K562 (cell line): Measurements from ENCODE around the gene SLC12A4. TPM values are rescaled to one million over a fixed set of nuclear protein-coding genes. Genes with fewer than 3 reads are reported as not detected.

Source experiments
- ATAC-seq: fragments of 200-7000 bp; cut with Tn5 transposase; 3 replicates; pipeline ENCODE4 v1.9.1; 2020; ENCODE audit warnings: moderate library complexity
- BruUV-seq: library from RNA; stranded (reverse); fragments of 400-500 nt; replicated peaks from 2 replicates; lab custom pipeline; 2021; lab: Mats Ljungman, UMichigan
- CTCF ChIA-PET: fragments of 300-600 bp; formaldehyde crosslinking; extraction: SDS; loops from one replicate; lab custom pipeline; 2021; ENCODE audit warnings: low intra/inter-chr PET ratio; lab: Yijun Ruan, JAX
- POLR2A ChIA-PET: fragments of 300-600, 350-650 bp; sonication (Branson Sonifier 250); formaldehyde crosslinking; extraction: SDS; loops from one replicate; lab custom pipeline; 2021; ENCODE audit warnings: antibody characterized with exemption, inconsistent platforms; lab: Yijun Ruan, JAX
- DNase-seq, 4 experiments: peaks; one replicate each; pipeline versions ENCODE4 v3.0.0 to v3.0.0-alpha.2; 2011 to 2018; ENCODE audit warnings: low spot score in 3 of 4, mixed read lengths in 3 of 4; ENCODE audit errors: extremely low read depth in 1 of 4
- FAIRE-seq: peaks from 2 replicates; lab custom pipeline; 2011; peaks lifted over from hg19 to GRCh38; lab: Jason Lieb, UNC
- H2AFZ ChIP-seq: 2 replicates; pipeline ENCODE4 v1.6.0; 2011; ENCODE audit warnings: low read depth, low read length, control low read depth, inconsistent platforms
- H3K27ac ChIP-seq: fragments of 200-600 bp; 3 replicates; pipeline ENCODE4 v1.8.0; 2011; ENCODE audit warnings: low read depth, mild to moderate bottlenecking, control low read depth, inconsistent platforms, low read length, moderate library complexity, mixed read lengths; ENCODE audit errors: extremely low read depth
- H3K27me3 ChIP-seq, 2 experiments: fragments of 300-600 bp in 1 of 2; 2 replicates in 1 of 2; 3 replicates in 1 of 2; pipeline versions ENCODE4 v1.6.0 to v1.8.0; 2011; ENCODE audit warnings: inconsistent platforms in 2 of 2, low read length in 2 of 2, mild to moderate bottlenecking in 1 of 2, mixed read lengths in 1 of 2, moderate library complexity in 1 of 2; ENCODE audit not compliant: control insufficient read depth in 2 of 2, insufficient read depth in 2 of 2
- H3K36me3 ChIP-seq: fragments of 300-600 bp; 3 replicates; pipeline ENCODE4 v1.8.0; 2011; ENCODE audit warnings: mild to moderate bottlenecking, low read length, inconsistent platforms; ENCODE audit not compliant: control insufficient read depth, insufficient read depth
- H3K4me1 ChIP-seq, 2 experiments: fragments of 200-600 bp in 1 of 2; replicated peaks in 1 of 2; 2 replicates in 1 of 2; 3 replicates in 1 of 2; pipeline versions ENCODE4 v1.5.1 to v1.8.0; 2011; ENCODE audit warnings: inconsistent platforms in 2 of 2, low read length in 2 of 2, mild to moderate bottlenecking in 1 of 2, mixed read lengths in 1 of 2, moderate library complexity in 1 of 2; ENCODE audit not compliant: control insufficient read depth in 2 of 2, insufficient read depth in 2 of 2
- H3K4me2 ChIP-seq: 2 replicates; pipeline ENCODE4 v1.6.1; 2011; ENCODE audit warnings: low read length, control low read depth, inconsistent platforms, mixed read lengths; ENCODE audit not compliant: insufficient read depth
- H3K4me3 ChIP-seq: fragments of 200-600 bp; sonication (generic), shearing (Covaris generic); 2 replicates; pipeline ENCODE4 v1.5.1; 2016; ENCODE audit warnings: control low read depth, inconsistent platforms
- H3K79me2 ChIP-seq: fragments of 200-600 bp; 3 replicates; pipeline ENCODE4 v1.8.0; 2011; ENCODE audit warnings: low read length, inconsistent platforms; ENCODE audit not compliant: control insufficient read depth, insufficient read depth
- H3K9ac ChIP-seq, 2 experiments: 2 replicates each; pipeline versions ENCODE4 v1.6.0 to v1.6.1; 2011; ENCODE audit warnings: low read depth in 2 of 2, low read length in 2 of 2, control low read depth in 1 of 2, inconsistent platforms in 1 of 2, mild to moderate bottlenecking in 1 of 2, mixed read lengths in 1 of 2; ENCODE audit not compliant: insufficient read depth in 1 of 2
- H3K9me1 ChIP-seq: one replicate; pipeline ENCODE4 v1.6.0; 2011; ENCODE audit warnings: inconsistent platforms, mild to moderate bottlenecking, low read length, moderate library complexity; ENCODE audit not compliant: control insufficient read depth, insufficient read depth
- H3K9me3 ChIP-seq: replicated peaks from 2 replicates; pipeline ENCODE4 v1.5.1; 2011; ENCODE audit warnings: low read depth, low read length, inconsistent platforms; ENCODE audit not compliant: control insufficient read depth, insufficient read depth
- H4K20me1 ChIP-seq: replicated peaks from 2 replicates; pipeline ENCODE4 v1.6.1; 2011; ENCODE audit warnings: low read length, inconsistent platforms, mixed read lengths; ENCODE audit not compliant: control insufficient read depth, insufficient read depth
- CREM ChIP-seq: IDR thresholded peaks from 2 replicates; pipeline ENCODE4 v1.6.1; 2014; ENCODE audit warnings: antibody characterized with exemption, low read depth
- CXXC5 ChIP-seq: fragments of 250-450 bp; sonication (Bioruptor Pico); IDR thresholded peaks from 2 replicates; pipeline ENCODE4 v1.8.0; 2022; ENCODE audit warnings: inconsistent platforms, mild to moderate bottlenecking, moderate library complexity
- E4F1 ChIP-seq: fragments of 250-450 bp; sonication (Bioruptor Pico); IDR thresholded peaks from 2 replicates; pipeline ENCODE4 v1.5.0; 2021; ENCODE audit warnings: mild to moderate bottlenecking, borderline replicate concordance
- ELF1 ChIP-seq: fragments of 200-800 bp; sonication (Bioruptor generic); IDR thresholded peaks from 2 replicates; pipeline ENCODE4 v1.6.1; 2016; ENCODE audit warnings: missing genetic modification characterization, missing compliant biosample characterization
- FOXK2 ChIP-seq, 2 experiments: fragments of 450-650 bp; IDR thresholded peaks in 1 of 2; conservative IDR thresholded peaks in 1 of 2; 2 replicates each; pipeline ENCODE4 v1.6.1; 2016; ENCODE audit warnings: low read depth in 2 of 2, mild to moderate bottlenecking in 1 of 2
- HEY1 ChIP-seq: fragments of 250-450 bp; sonication (Bioruptor Pico); IDR thresholded peaks from 2 replicates; pipeline ENCODE4 v1.5.0; 2020; ENCODE audit warnings: mild to moderate bottlenecking, moderate library complexity, borderline replicate concordance
- HSF4 ChIP-seq: fragments of 250-450 bp; sonication (Bioruptor Pico); IDR thresholded peaks from 2 replicates; pipeline ENCODE4 v2.1.2; 2022; ENCODE audit warnings: mild to moderate bottlenecking, moderate library complexity, borderline replicate concordance
- KDM4B ChIP-seq, 2 experiments: fragments of 450-650 bp in 1 of 2; sonication (generic) in 1 of 2; IDR thresholded peaks; 2 replicates each; pipeline ENCODE4 v1.6.1; 2016 to 2017; ENCODE audit warnings: borderline replicate concordance in 2 of 2, antibody characterized with exemption in 1 of 2, low read depth in 1 of 2, mild to moderate bottlenecking in 1 of 2
- KLF1 ChIP-seq: fragments of 450-650 bp; IDR thresholded peaks from 2 replicates; pipeline ENCODE4 v1.6.1; 2016; ENCODE audit warnings: missing genetic modification characterization, missing compliant biosample characterization
- KLF16 ChIP-seq: IDR thresholded peaks from 2 replicates; pipeline ENCODE4 v1.6.1; 2016; ENCODE audit warnings: antibody characterized with exemption
- PATZ1 ChIP-seq: fragments of 250-450 bp; sonication (Bioruptor Pico); IDR thresholded peaks from 2 replicates; pipeline ENCODE4 v1.5.0; 2020; ENCODE audit warnings: mild to moderate bottlenecking, borderline replicate concordance
- POLR2H ChIP-seq: IDR thresholded peaks from 2 replicates; pipeline ENCODE4 v1.6.1; 2016; ENCODE audit warnings: missing genetic modification characterization, low read depth, mild to moderate bottlenecking, control low read depth, missing compliant biosample characterization, moderate library complexity
- PRMT5 ChIP-seq: sonication (generic); formaldehyde crosslinking; IDR thresholded peaks from 2 replicates; pipeline ENCODE4 v1.5.0; 2020; ENCODE audit warnings: missing genetic modification reagents
- ZNF12 ChIP-seq: sonication (generic); formaldehyde crosslinking; IDR thresholded peaks from 2 replicates; pipeline ENCODE4 v1.4.0; 2020; ENCODE audit warnings: mild to moderate bottlenecking, missing genetic modification reagents
- ZNF263 ChIP-seq: sonication (generic); formaldehyde crosslinking; IDR thresholded peaks from 2 replicates; pipeline ENCODE4 v1.8.0; 2022; ENCODE audit warnings: mild to moderate bottlenecking, missing genetic modification reagents, borderline replicate concordance
- ZNF830 ChIP-seq: fragments of 250-450 bp; sonication (Bioruptor Pico); IDR thresholded peaks from 2 replicates; pipeline ENCODE4 v1.5.0; 2021; ENCODE audit warnings: mild to moderate bottlenecking
- WGBS: fragments of 100-300 bp; shearing (Covaris generic); methylation state at CpG from one replicate; pipeline ENCODE4 v1.1.6; 2016; ENCODE audit warnings: low coverage, mixed read lengths; ENCODE audit not compliant: insufficient coverage; ENCODE audit errors: missing lambda C conversion rate; 5-methylcytosine and 5-hydroxymethylcytosine counted together
- in situ Hi-C: fragments of 300-500 bp; cut with MboI; formaldehyde crosslinking; loops from 4 replicates; pipeline ENCODE4 v1.15.0; 2018; ENCODE audit warnings: inconsistent platforms, mixed read lengths
- intact Hi-C: fragments of 100-400 bp; cut with micrococcal nuclease; formaldehyde crosslinking; loops from 2 replicates; pipeline ENCODE4 v1.14.2; 2022
- polyA plus RNA-seq, 8 experiments: library from polyadenylated mRNA; depleted of rRNA in 4 of 8; stranded (reverse) in 5 of 8; unstranded in 3 of 8; fragments of >200 nt; fragmentation: Nextera tagmentation in 2 of 8; fragmentation: Illumina TruSeq in 1 of 8; extraction: Ambion mirVana in 2 of 8; extraction: Trizol in 1 of 8; gene quantifications; 2 replicates each; pipeline versions ENCODE4 v1.2.1 to v1.2.3, GENCODE V29; 2011 to 2014; ENCODE audit warnings: inconsistent platforms in 1 of 8, missing spikeins in 1 of 8
- total RNA-seq, 7 experiments: library from RNA; depleted of rRNA in 6 of 7; stranded (reverse); fragments of >200 nt in 6 of 7; fragmentation: Illumina TruSeq in 2 of 7; extraction: Trizol in 2 of 7; gene quantifications; 2 replicates each; pipeline versions ENCODE4 v1.2.1 to v1.2.3, GENCODE V29; 2011 to 2021; ENCODE audit warnings: low replicate concordance in 1 of 7

The SLC12A4 gene
- total and polyA plus RNA-seq, 9 of the 15 experiments (the other 6 are each of a cell fraction or from before 2014, with no cell fraction given): 0.75 to 43.5 (median 15.0) TPM

- DNase-seq (peak; percentile 98 to 99 (median 98)), FAIRE-seq (peak; percentile 95), ATAC-seq (peak; percentile 94)
- ChIA-PET POLR2A (interaction anchor here (0.6 to 1.7 kb wide), 29 partner anchors 8 to 364 kb away, joined by 3 to 8 read pairs (median 3); partner anchors contain the start of gene LCAT), CTCF (no interaction called here)
- under 1% methylated on average over 48 of the region's 55 CpGs for WGBS
- in situ Hi-C loops (no loop called here), intact Hi-C loops (loop anchor here (5.0 to 10.0 kb wide), 2 partner anchors 107 to 411 kb away; partner anchors contain the start of gene RIPOR1)
- peak overlapping the region; percentile 89 for H3K27ac ChIP-seq
- H3K9ac ChIP-seq: peak overlapping the region; percentile 90 to 98
- H2AFZ ChIP-seq: peak overlapping the region; percentile 95
- H3K36me3 ChIP-seq: peaks cover 27% of the 10 kb centered on the region; the same call in 2 of the 3 replicates
- H3K4me1 ChIP-seq: peaks cover 20 to 68% of the 10 kb centered on the region in 2 experiments
- no peaks in the 10 kb centered on the region; the same call in 1 of the 2 replicates for H4K20me1 ChIP-seq
- H3K27me3 ChIP-seq: no peaks in the 10 kb centered on the region
- H3K4me3 ChIP-seq: peak overlapping the region; percentile 85
- peaks cover 42% of the 10 kb centered on the region for H3K79me2 ChIP-seq
- H3K9me3 ChIP-seq: no peaks in the 10 kb centered on the region
- no peaks in the 10 kb centered on the region for H3K9me1 ChIP-seq
- no TSS peak for BruUV-seq
- peak overlapping the region; percentile 99 for H3K4me2 ChIP-seq
- peak; percentile 96 for TF ChIP-seq ZNF830 (CRISPR knock-in tag)
- peak; percentile 65; the same call in 1 of the 2 replicates for TF ChIP-seq CXXC5
- TF ChIP-seq POLR2H (tag): peak; percentile 28; the same call in 1 of the 2 replicates
- TF ChIP-seq E4F1: peak; percentile 8; the same call in 1 of the 2 replicates
- TF ChIP-seq FOXK2 (conservative IDR thresholded peaks at IDR 0.05 in 1 of 2, IDR thresholded peaks at IDR 0.05 in 1 of 2; ENCODE audit: low read depth in 2 of 2): peak in 1 of 2 experiments; percentile 59; a peak in 2 of 4 replicates
- TF ChIP-seq KLF1: peak; percentile 33; the same call in 1 of the 2 replicates
- TF ChIP-seq ELF1 (tag): peak; percentile 81
- TF ChIP-seq ZNF263 (CRISPR knock-in tag): no peak; the same call in 1 of the 2 replicates
- no peak for TF ChIP-seq PRMT5 (CRISPR knock-in tag)
- peak; percentile 9; the same call in 1 of the 2 replicates for TF ChIP-seq KLF16
- TF ChIP-seq HEY1 (CRISPR knock-in tag): peak; percentile 58; the same call in 1 of the 2 replicates
- peak; percentile 60; the same call in 1 of the 2 replicates for TF ChIP-seq PATZ1
- TF ChIP-seq ZNF12 (CRISPR knock-in tag): peak; percentile 78; the same call in 1 of the 2 replicates
- peak in 1 of 2 experiments; percentile 81; a peak in 1 of 4 replicates for TF ChIP-seq KDM4B (IDR thresholded peaks at IDR 0.05; ENCODE audit: borderline replicate concordance in 2 of 2, low read depth in 1 of 2)
- no peak for TF ChIP-seq HSF4 (CRISPR knock-in tag)
- TF ChIP-seq CREM: peak; percentile 60
Observed at GRCh38 chr16:67935402-67936123, 32.9 kb downstream of the SLC12A4 start.
